Endodermal cell (in vitro differentiated cells): ENCODE measurements around the gene DDR2. TPM values are rescaled to one million over a fixed set of nuclear protein-coding genes. Genes with fewer than 3 reads are reported as not detected.

Experiments
- DNase-seq: peaks from one replicate; pipeline ENCODE4 v3.0.0-alpha.2; 2017
- H3K27ac ChIP-seq: 2 replicates; pipeline ENCODE4 v1.5.1; 2013; ENCODE audit warnings: mild to moderate bottlenecking, low read depth, low read length, moderate library complexity
- H3K27me3 ChIP-seq: 2 replicates; pipeline ENCODE4 v1.6.1; 2013; ENCODE audit warnings: mild to moderate bottlenecking, low read length, moderate library complexity; ENCODE audit not compliant: insufficient read depth, control insufficient read depth, poor library complexity, severe bottlenecking
- H3K36me3 ChIP-seq: 2 replicates; pipeline ENCODE4 v1.7.0; 2013; ENCODE audit warnings: mild to moderate bottlenecking, low read length, moderate library complexity; ENCODE audit not compliant: control insufficient read depth, insufficient read depth
- H3K4me1 ChIP-seq: one replicate; pipeline ENCODE4 v1.7.0; 2013; ENCODE audit warnings: low read length; ENCODE audit not compliant: control insufficient read depth, insufficient read depth
- H3K4me3 ChIP-seq: 2 replicates; pipeline ENCODE4 v1.5.1; 2013; ENCODE audit warnings: mild to moderate bottlenecking, low read length, moderate library complexity
- H3K9ac ChIP-seq: 2 replicates; pipeline ENCODE4 v1.6.1; 2013; ENCODE audit warnings: mild to moderate bottlenecking, low read length, moderate library complexity; ENCODE audit not compliant: poor library complexity, severe bottlenecking; ENCODE audit errors: extremely low read depth
- H3K9me3 ChIP-seq: 2 replicates; pipeline ENCODE4 v1.6.1; 2013; ENCODE audit warnings: mild to moderate bottlenecking, low read length, moderate library complexity; ENCODE audit not compliant: control insufficient read depth
- H3K27ac Mint-ChIP-seq: 2 replicates; pipeline ENCODE4 v1.8.0; 2020; ENCODE audit warnings: mixed read lengths
- H3K27me3 Mint-ChIP-seq: 2 replicates; pipeline ENCODE4 v1.8.0; 2021; ENCODE audit warnings: mild to moderate bottlenecking, mixed read lengths; ENCODE audit not compliant: insufficient read depth
- H3K36me3 Mint-ChIP-seq: 2 replicates; pipeline ENCODE4 v1.8.0; 2020; ENCODE audit warnings: low read depth, mixed read lengths
- H3K4me1 Mint-ChIP-seq: 2 replicates; pipeline ENCODE4 v1.8.0; 2020; ENCODE audit warnings: mixed read lengths
- H3K4me3 Mint-ChIP-seq: 2 replicates; pipeline ENCODE4 v1.8.0; 2020; ENCODE audit warnings: mild to moderate bottlenecking, moderate library complexity, mixed read lengths
- H3K9me3 Mint-ChIP-seq: 2 replicates; pipeline ENCODE4 v1.8.0; 2020; ENCODE audit warnings: mild to moderate bottlenecking, mixed read lengths
- WGBS, 2 experiments: methylation state at CpG; one replicate each; pipeline versions ENCODE4 v1.1.5 to v1.1.7; 2013; ENCODE audit warnings: missing lambda C conversion rate in 2 of 2, mixed read lengths in 1 of 2; ENCODE audit not compliant: insufficient coverage in 1 of 2, insufficient read length in 1 of 2; 5-methylcytosine and 5-hydroxymethylcytosine counted together
- total RNA-seq, 2 donors: library from RNA; stranded (reverse); fragmentation: NEBNext Ultra II Directional in 1 of 2; extraction: Animal tissue kit (Norgen Biotek cat#: 25700) in 1 of 2; gene quantifications; 2 replicates in 1 of 2; 3 replicates in 1 of 2; pipeline ENCODE4 v1.2.1, GENCODE V29; 2021
- TF ChIP-seq, protein P1 (sequence below): fragments of 200-600 bp; sonication (generic); conservative IDR thresholded peaks from 2 replicates; pipeline ENCODE4 v1.5.0; 2021; ENCODE audit warnings: antibody characterized with exemption, mild to moderate bottlenecking

Gene DDR2
- total RNA-seq, 2 donors from 2014 or later: 0.26 to 0.55 TPM

DNA sequence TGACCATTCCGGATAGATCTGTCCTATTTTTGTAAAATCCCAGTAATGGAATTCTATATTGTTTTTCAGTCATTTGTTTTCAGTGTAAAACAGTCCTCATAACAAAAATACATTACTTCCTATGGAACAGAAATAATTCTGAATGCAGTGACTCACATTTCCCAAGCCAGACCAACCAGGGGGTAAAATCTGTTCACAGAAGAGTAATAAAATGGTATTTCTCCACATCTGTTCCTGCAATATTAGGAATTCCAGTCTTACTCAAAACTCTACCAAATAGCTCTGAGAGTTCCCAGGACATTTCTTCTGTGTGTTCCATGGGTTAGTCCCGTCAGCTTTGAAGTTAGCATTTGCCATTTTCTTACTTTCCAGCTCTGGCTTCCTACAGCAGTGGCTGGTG, 2.6 kb upstream of the DDR2 start:
- DNase-seq: no peak
- H3K4me3 ChIP-seq: no peak overlapping the region
- no peak overlapping the region for H3K4me3 Mint-ChIP-seq
- no peak overlapping the region for H3K27ac Mint-ChIP-seq
- H3K36me3 ChIP-seq: no peaks in the 10 kb centered on the region
- H3K27me3 ChIP-seq: no peaks in the 10 kb centered on the region
- no peaks in the 10 kb centered on the region for H3K9me3 ChIP-seq
- 96 to 100% methylated on average over 1 to 2 of the region's 2 CpGs for WGBS, 2 experiments
- peaks cover 14% of the 10 kb centered on the region for H3K4me1 Mint-ChIP-seq
- TF ChIP-seq, protein P1, sequence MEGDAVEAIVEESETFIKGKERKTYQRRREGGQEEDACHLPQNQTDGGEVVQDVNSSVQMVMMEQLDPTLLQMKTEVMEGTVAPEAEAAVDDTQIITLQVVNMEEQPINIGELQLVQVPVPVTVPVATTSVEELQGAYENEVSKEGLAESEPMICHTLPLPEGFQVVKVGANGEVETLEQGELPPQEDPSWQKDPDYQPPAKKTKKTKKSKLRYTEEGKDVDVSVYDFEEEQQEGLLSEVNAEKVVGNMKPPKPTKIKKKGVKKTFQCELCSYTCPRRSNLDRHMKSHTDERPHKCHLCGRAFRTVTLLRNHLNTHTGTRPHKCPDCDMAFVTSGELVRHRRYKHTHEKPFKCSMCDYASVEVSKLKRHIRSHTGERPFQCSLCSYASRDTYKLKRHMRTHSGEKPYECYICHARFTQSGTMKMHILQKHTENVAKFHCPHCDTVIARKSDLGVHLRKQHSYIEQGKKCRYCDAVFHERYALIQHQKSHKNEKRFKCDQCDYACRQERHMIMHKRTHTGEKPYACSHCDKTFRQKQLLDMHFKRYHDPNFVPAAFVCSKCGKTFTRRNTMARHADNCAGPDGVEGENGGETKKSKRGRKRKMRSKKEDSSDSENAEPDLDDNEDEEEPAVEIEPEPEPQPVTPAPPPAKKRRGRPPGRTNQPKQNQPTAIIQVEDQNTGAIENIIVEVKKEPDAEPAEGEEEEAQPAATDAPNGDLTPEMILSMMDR: no peak
- H3K9ac ChIP-seq: no peak overlapping the region
- H3K36me3 Mint-ChIP-seq: no peaks in the 10 kb centered on the region
- no peak overlapping the region for H3K27ac ChIP-seq
- H3K9me3 Mint-ChIP-seq: no peaks in the 10 kb centered on the region
- peaks cover 5% of the 10 kb centered on the region for H3K4me1 ChIP-seq
- no peaks in the 10 kb centered on the region for H3K27me3 Mint-ChIP-seq

DNA sequence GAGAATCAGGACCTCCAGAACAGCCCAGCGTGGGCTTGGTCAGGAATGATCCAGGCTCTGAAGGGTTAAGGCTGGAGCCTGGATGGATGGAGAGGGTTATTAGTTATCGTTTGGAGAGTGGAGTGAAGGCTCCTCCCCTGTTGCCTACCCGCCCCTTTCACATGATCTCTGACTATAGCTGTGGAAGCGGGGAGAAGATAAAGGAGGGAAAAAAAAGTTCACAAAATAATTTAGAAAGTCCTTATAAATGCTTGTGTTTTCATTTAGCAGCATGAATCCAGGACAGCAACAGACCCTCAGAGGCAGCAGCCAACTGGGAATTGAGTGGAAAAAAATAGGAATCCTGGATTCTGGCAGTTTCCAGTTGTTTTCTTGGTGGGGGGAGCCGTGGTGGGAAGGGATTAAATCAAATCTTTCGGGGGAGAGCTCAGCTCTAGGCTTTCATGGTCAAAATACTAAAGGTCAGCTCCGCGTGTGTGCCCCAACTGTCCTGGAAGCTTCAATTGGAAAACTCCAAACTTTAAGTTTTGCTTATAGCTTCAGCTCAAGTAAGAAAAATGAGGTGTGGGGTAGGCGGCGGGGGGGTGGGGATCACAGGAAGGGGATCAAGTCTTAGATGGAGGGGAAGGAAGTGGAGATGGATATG, 595 bp upstream of the DDR2 start:
- 87 to 89% methylated on average over 7 to 10 of the region's 10 CpGs for WGBS, 2 experiments
- no peaks in the 10 kb centered on the region for H3K36me3 ChIP-seq
- Mint-ChIP-seq H3K27ac (no peak overlapping the region), H3K4me1 (peaks cover 22% of the 10 kb centered on the region), H3K4me3 (no peak overlapping the region), H3K36me3 (no peaks in the 10 kb centered on the region), H3K27me3 (no peaks in the 10 kb centered on the region), H3K9me3 (no peaks in the 10 kb centered on the region)
- no peak overlapping the region for H3K27ac ChIP-seq
- H3K4me3 ChIP-seq: no peak overlapping the region
- H3K9me3 ChIP-seq: no peaks in the 10 kb centered on the region
- peak; percentile 49 for DNase-seq
- H3K9ac ChIP-seq: no peak overlapping the region
- H3K27me3 ChIP-seq: no peaks in the 10 kb centered on the region
- peaks cover 5% of the 10 kb centered on the region for H3K4me1 ChIP-seq
- TF ChIP-seq, protein P1: no peak

DNA sequence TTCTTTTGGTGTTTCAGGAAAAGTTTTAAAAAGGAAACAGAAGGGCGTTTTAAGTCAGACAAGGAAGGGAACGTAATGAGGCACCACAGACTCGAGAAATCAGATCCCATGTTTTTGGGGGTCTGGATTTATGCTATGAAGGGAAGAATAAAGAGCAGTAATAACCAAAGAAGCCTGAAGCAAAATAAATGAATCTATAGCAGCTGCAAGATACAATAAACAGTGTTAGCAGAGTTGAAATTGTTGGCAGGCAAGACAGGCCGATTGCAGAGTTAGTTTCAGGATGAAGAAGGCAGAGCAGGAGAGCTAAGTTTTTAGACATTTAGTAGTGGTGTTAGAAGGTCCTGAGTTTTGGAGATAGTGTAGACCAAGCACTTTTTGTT, 425 bp downstream of the DDR2 start:
- 94 to 95% methylated on average over 3 to 4 of the region's 4 CpGs for WGBS, 2 experiments
- H3K9ac ChIP-seq: no peak overlapping the region
- Mint-ChIP-seq H3K9me3 (no peaks in the 10 kb centered on the region), H3K27ac (peak overlapping the region; percentile 5), H3K27me3 (no peaks in the 10 kb centered on the region), H3K4me3 (no peak overlapping the region), H3K4me1 (peaks cover 22% of the 10 kb centered on the region), H3K36me3 (no peaks in the 10 kb centered on the region)
- no peaks in the 10 kb centered on the region for H3K27me3 ChIP-seq
- no peaks in the 10 kb centered on the region for H3K36me3 ChIP-seq
- no peaks in the 10 kb centered on the region for H3K9me3 ChIP-seq
- H3K4me3 ChIP-seq: no peak overlapping the region
- peak overlapping the region; percentile 12 for H3K27ac ChIP-seq
- TF ChIP-seq, protein P1: no peak
- no peak for DNase-seq
- H3K4me1 ChIP-seq: peaks cover 5% of the 10 kb centered on the region
